ENCODE measurements around the gene LIMK2.

Gene LIMK2

GRCh38 chr22:31275576-31275975, 63.5 kb downstream of the LIMK2 start:
- no peak for FAIRE-seq

GRCh38 chr22:31276426-31277167, 64.5 kb downstream of the LIMK2 start:
- no peak for FAIRE-seq

GRCh38 chr22:31277741-31278140, 65.6 kb downstream of the LIMK2 start:
- no peak for FAIRE-seq

- FAIRE-seq = no peak
These were observed 66.1 kb downstream of the LIMK2 start for GRCh38 chr22:31278151-31278621.

GRCh38 chr22:31278626-31279326, 66.7 kb downstream of the LIMK2 start:
- FAIRE-seq = no peak

GRCh38 chr22:31279327-31279669, 67.2 kb downstream of the LIMK2 start:
- no peak for FAIRE-seq

GRCh38 chr22:31279821-31280505, 67.9 kb downstream of the LIMK2 start:
- no peak for FAIRE-seq

- no peak for FAIRE-seq
These were observed 69.6 kb downstream of the LIMK2 start for GRCh38 chr22:31281733-31282132.

GRCh38 chr22:31282748-31283468, 70.8 kb downstream of the LIMK2 start:
- no peak for FAIRE-seq

GRCh38 chr22:31284281-31285155, 72.4 kb downstream of the LIMK2 start:
- FAIRE-seq = no peak

GRCh38 chr22:31286360-31287255, 74.5 kb downstream of the LIMK2 start:
- FAIRE-seq = no peak

GRCh38 chr22:31287818-31288495, 75.9 kb downstream of the LIMK2 start:
- no peak for FAIRE-seq

GRCh38 chr22:31288496-31289240, 76.6 kb downstream of the LIMK2 start:
- FAIRE-seq = no peak

GRCh38 chr22:31289344-31289743, 77.2 kb downstream of the LIMK2 start:
- no peak for FAIRE-seq

- no peak for FAIRE-seq
These were observed 78.7 kb downstream of the LIMK2 start for GRCh38 chr22:31290494-31291471.

- no peak for FAIRE-seq
These were observed 79.6 kb downstream of the LIMK2 start for GRCh38 chr22:31291481-31292235.

- FAIRE-seq = peak; percentile 75
These were observed 80.3 kb downstream of the LIMK2 start, which contains the start of gene PIK3IP1 for GRCh38 chr22:31292236-31292989. Gene PIK3IP1, minus strand, starts transcription at chr22:31292488. Its CDS starts 144 bp downstream, at chr22:31292344.
